A549 treated with ZK216348 at 1 μM for 4 hours (cell line): Measurements from ENCODE around the gene APOBEC3G. TPM values are rescaled to one million over a fixed set of nuclear protein-coding genes. Genes with fewer than 3 reads are reported as not detected.

Source experiments
- total RNA-seq: library from RNA; stranded (reverse); fragments of 200-300 nt; extraction: Qiagen RNA extraction; gene quantifications from 5 replicates; pipeline ENCODE4 v1.2.3, GENCODE V29; 2022; ENCODE audit warnings: low read depth

The APOBEC3G gene
- 0.15 TPM in 1 of 5 replicates, not detected in the others for total RNA-seq

DNA sequence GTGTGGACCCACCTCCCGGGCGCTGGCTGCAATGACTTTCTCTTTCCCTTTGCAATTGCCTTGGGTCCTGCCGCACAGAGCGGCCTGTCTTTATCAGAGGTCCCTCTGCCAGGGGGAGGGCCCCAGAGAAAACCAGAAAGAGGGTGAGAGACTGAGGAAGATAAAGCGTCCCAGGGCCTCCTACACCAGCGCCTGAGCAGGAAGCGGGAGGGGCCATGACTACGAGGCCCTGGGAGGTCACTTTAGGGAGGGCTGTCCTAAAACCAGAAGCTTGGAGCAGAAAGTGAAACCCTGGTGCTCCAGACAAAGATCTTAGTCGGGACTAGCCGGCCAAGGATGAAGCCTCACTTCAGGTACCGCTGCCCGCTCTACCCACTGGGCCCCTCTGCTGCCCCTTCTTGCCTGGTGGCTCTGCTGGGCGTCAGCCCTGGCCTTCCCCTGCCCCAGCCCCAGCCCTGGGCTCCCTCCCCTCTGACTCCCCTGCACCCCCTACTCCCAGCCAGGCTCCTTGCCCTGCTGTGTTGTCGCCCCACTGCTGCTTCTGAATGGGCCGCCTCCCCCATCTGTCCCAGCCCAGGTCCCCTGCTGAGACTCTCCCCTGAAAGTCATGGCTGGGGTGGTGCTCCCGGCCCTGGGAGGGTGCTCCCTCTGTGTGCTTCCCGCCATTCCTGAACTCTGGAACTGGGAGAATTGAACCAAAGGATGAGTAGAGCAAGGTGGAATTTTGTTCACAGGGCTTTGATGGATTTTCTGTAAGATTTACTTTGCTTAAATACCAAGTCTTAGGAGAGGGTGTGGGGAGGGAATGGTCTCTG lies at the start of gene APOBEC3G:
Gene APOBEC3G (plus strand): TSS at position 250 of the 815 bp plus-strand sequence. CDS start 87 bp downstream, at position 337.

GRCh38 chr22:39040538-39041296 lies 36.4 kb upstream of the APOBEC3G start, which contains the start of gene APOBEC3F:
Gene APOBEC3F, plus strand, starts transcription at chr22:39040864. Its CDS starts 97 bp downstream, at chr22:39040961.

DNA sequence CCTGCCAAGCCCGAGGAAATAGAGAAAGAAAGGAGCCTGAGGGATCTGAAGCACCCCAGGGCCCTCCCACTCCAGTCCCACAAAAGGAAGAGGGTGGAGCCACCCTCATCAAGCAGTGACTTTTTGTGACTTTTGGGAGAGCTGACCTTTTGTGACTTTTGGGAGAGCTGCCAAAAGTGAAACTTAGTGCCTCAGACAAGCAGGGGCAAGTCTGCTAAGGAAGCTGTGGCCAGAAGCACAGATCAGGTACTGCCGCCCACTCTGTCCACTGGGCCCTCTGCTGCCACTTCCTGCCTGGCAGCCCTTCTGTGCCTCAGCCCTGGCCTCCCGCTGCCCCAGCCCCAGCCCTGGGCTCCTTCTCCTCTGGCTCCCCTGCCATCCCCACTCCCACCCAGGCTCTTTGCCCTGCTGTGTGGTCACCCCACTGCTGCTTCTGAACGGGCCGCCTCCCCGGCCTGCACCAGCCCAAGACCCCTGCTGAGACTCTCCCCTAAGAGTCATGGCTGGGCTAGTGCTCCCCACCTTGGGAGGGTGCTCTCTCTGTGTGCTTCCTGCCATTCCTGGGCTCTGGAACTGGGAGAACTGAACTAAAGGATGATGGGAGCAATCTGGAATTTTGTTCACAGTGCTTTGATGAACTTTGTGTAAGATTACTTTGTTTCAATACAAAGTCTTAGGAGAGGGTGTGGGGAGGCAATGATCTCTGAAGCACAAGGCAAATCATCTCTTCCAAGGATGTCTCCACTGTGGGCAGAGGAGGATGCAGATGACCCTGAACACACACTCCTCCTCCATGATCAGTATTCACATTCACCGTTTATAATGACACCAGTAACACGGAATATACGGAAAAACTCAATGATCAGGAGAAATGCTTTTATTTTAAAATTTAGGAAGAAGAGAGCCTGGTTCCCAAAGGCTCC lies 20.3 kb downstream of the APOBEC3G start, which contains the start of gene APOBEC3H:
Gene APOBEC3H (plus strand): TSS at position 147 of the 923 bp plus-strand sequence. CDS start 3,035 bp downstream, outside the sequence.

Other genes with a start within 250 kb of the APOBEC3G start
- gene NPTXR, start 233.2 kb upstream of the APOBEC3G start, total RNA-seq: 8.3 to 15.1 TPM (median 11.2 TPM) in 5 replicates
- 20.3 to 34.4 TPM (median 30.8 TPM) in 5 replicates for gene CBX6, start 205.1 kb upstream of the APOBEC3G start, total RNA-seq
- not detected in 5 replicates for gene APOBEC3A, start 119.7 kb upstream of the APOBEC3G start, total RNA-seq
- gene APOBEC3B, start 94.9 kb upstream of the APOBEC3G start, total RNA-seq: 26.1 to 35.6 TPM (median 27.5 TPM) in 5 replicates
- gene APOBEC3C, start 63.0 kb upstream of the APOBEC3G start, total RNA-seq: 24.8 to 30.7 TPM (median 29.0 TPM) in 5 replicates
- gene APOBEC3D, start 56.1 kb upstream of the APOBEC3G start, total RNA-seq: 0.26 to 0.46 TPM (median 0.37 TPM) in 5 replicates
- gene APOBEC3F, start 36.4 kb upstream of the APOBEC3G start, total RNA-seq: 1.8 to 3.1 TPM (median 2.2 TPM) in 5 replicates
- gene APOBEC3H, start 20.0 kb downstream of the APOBEC3G start, total RNA-seq: 0.20 to 1.2 TPM (median 0.49 TPM) in 3 of 5 replicates, not detected in the others
- gene CBX7, start 75.4 kb downstream of the APOBEC3G start, total RNA-seq: 0.70 to 1.7 TPM (median 1.2 TPM) in 5 replicates
- gene PDGFB, start 167.7 kb downstream of the APOBEC3G start, total RNA-seq: 3.5 to 4.0 TPM (median 3.7 TPM) in 5 replicates
- 1,707 to 1,938 TPM (median 1,738 TPM) in 5 replicates for gene RPL3, start 242.3 kb downstream of the APOBEC3G start, total RNA-seq